H1 (cell line): ENCODE results near the gene MGAT2. TPM values are rescaled to one million over a fixed set of nuclear protein-coding genes. Genes with fewer than 3 reads are reported as not detected.

Source experiments
- CTCF ChIA-PET: fragments of 300-600 bp; sonication (Branson Sonifier 250); formaldehyde crosslinking; loops from one replicate; lab custom pipeline; 2021; ENCODE audit not compliant: partially characterized antibody; lab: Charles Lee
- POLR2A ChIA-PET: fragments of 300-600 bp; sonication (Branson Sonifier 250); formaldehyde crosslinking; loops from one replicate; lab custom pipeline; 2021; ENCODE audit warnings: inconsistent platforms; ENCODE audit not compliant: partially characterized antibody; lab: Charles Lee
- DNase-seq, 2 experiments: peaks; one replicate each; pipeline versions ENCODE4 v3.0.0 to v3.0.0-alpha.2; 2010 to 2022; ENCODE audit warnings: low spot score in 2 of 2, low read depth in 1 of 2, mixed read lengths in 1 of 2
- FAIRE-seq: peaks from 2 replicates; lab custom pipeline; 2011; peaks lifted over from hg19 to GRCh38; lab: Jason Lieb, UNC
- H2AFZ ChIP-seq: 2 replicates; pipeline ENCODE4 v1.8.1; 2012; ENCODE audit warnings: low read length, inconsistent platforms
- H2AK5ac ChIP-seq: 2 replicates; pipeline ENCODE4 v1.6.1; 2013; ENCODE audit warnings: low read depth, low read length
- H2BK120ac ChIP-seq: replicated peaks from 2 replicates; pipeline ENCODE3; 2013; ENCODE audit warnings: low read depth, low read length, inconsistent platforms
- H2BK12ac ChIP-seq: 2 replicates; pipeline ENCODE4 v1.6.1; 2013; ENCODE audit warnings: low read depth, low read length
- H2BK15ac ChIP-seq: 2 replicates; pipeline ENCODE4 v1.6.1; 2013; ENCODE audit warnings: low read length
- H2BK20ac ChIP-seq: 2 replicates; pipeline ENCODE4 v1.6.1; 2013; ENCODE audit warnings: low read length
- H2BK5ac ChIP-seq: 2 replicates; pipeline ENCODE4 v1.6.1; 2013; ENCODE audit warnings: low read depth, low read length
- H3K14ac ChIP-seq: 2 replicates; pipeline ENCODE4 v1.6.1; 2013; ENCODE audit warnings: inconsistent platforms; ENCODE audit not compliant: insufficient read length
- H3K18ac ChIP-seq: 2 replicates; pipeline ENCODE4 v1.6.1; 2013; ENCODE audit warnings: low read length; ENCODE audit errors: extremely low read depth
- H3K23ac ChIP-seq: 2 replicates; pipeline ENCODE4 v1.6.1; 2013; ENCODE audit warnings: inconsistent platforms; ENCODE audit not compliant: insufficient read length
- H3K23me2 ChIP-seq: 2 replicates; pipeline ENCODE4 v1.6.1; 2013; ENCODE audit warnings: low read depth, low read length
- H3K27ac ChIP-seq: 2 replicates; pipeline ENCODE4 v1.6.1; 2011; ENCODE audit warnings: low read depth, low read length, inconsistent platforms
- H3K27me3 ChIP-seq, 4 experiments: replicated peaks in 1 of 4; 1 replicate in 1 of 4; 2 replicates in 3 of 4; pipeline versions ENCODE4 v1.6.1 to v1.8.1; 2011 to 2013; ENCODE audit warnings: low read length in 3 of 4, mild to moderate bottlenecking in 3 of 4, inconsistent platforms in 2 of 4, mixed read lengths in 2 of 4, moderate library complexity in 1 of 4; ENCODE audit not compliant: control insufficient read depth in 3 of 4, insufficient read depth in 3 of 4; ENCODE audit errors: extremely low read depth in 1 of 4
- H3K36me3 ChIP-seq, 4 experiments: 2 replicates each; pipeline versions ENCODE4 v1.6.1 to v1.8.1; 2011 to 2013; ENCODE audit warnings: mild to moderate bottlenecking in 4 of 4, low read length in 3 of 4, moderate library complexity in 2 of 4, control low read depth in 1 of 4, inconsistent platforms in 1 of 4; ENCODE audit not compliant: insufficient read depth in 4 of 4, control insufficient read depth in 2 of 4
- H3K4ac ChIP-seq: replicated peaks from 2 replicates; pipeline ENCODE3; 2013; ENCODE audit warnings: low read length, low read depth, mixed read lengths, inconsistent platforms; ENCODE audit not compliant: insufficient read length
- H3K4me1 ChIP-seq, 4 experiments: replicated peaks in 1 of 4; 1 replicate in 1 of 4; 2 replicates in 3 of 4; pipeline versions ENCODE4 v1.6.1 to v1.8.1; 2011 to 2013; ENCODE audit warnings: low read length in 3 of 4, inconsistent platforms in 2 of 4, mixed read lengths in 1 of 4; ENCODE audit not compliant: insufficient read depth in 4 of 4, control insufficient read depth in 3 of 4
- H3K4me2 ChIP-seq, 2 experiments: 2 replicates each; pipeline versions ENCODE4 v1.6.1 to v1.8.1; 2011 to 2013; ENCODE audit warnings: low read depth in 2 of 2, low read length in 2 of 2, control low read depth in 1 of 2, inconsistent platforms in 1 of 2, mild to moderate bottlenecking in 1 of 2; ENCODE audit not compliant: insufficient read depth in 1 of 2
- H3K4me3 ChIP-seq, 4 experiments: fragments of 200-600, 300-600 bp in 1 of 4; sonication (generic), shearing (Covaris generic), sonication (Bioruptor Twin) in 1 of 4; 2 replicates each; pipeline versions ENCODE4 v1.5.1 to v1.8.1; 2011 to 2016; ENCODE audit warnings: low read length in 4 of 4, low read depth in 3 of 4, control low read depth in 2 of 4, inconsistent platforms in 2 of 4, mild to moderate bottlenecking in 2 of 4, mixed read lengths in 1 of 4, moderate library complexity in 1 of 4; ENCODE audit not compliant: insufficient read depth in 2 of 4; ENCODE audit errors: extremely low read depth in 1 of 4
- H3K56ac ChIP-seq: replicated peaks from 2 replicates; pipeline ENCODE3; 2013; ENCODE audit warnings: low read depth, mild to moderate bottlenecking, mixed read lengths, low read length, inconsistent platforms; ENCODE audit not compliant: insufficient read length
- H3K79me1 ChIP-seq: 2 replicates; pipeline ENCODE4 v1.6.1; 2013; ENCODE audit warnings: low read depth, low read length, control low read depth
- H3K79me2 ChIP-seq, 2 experiments: 2 replicates each; pipeline versions ENCODE4 v1.6.1 to v1.8.1; 2012 to 2013; ENCODE audit warnings: low read length in 2 of 2, mild to moderate bottlenecking in 2 of 2, inconsistent platforms in 1 of 2; ENCODE audit not compliant: insufficient read depth in 2 of 2, control insufficient read depth in 1 of 2
- H3K9ac ChIP-seq, 4 experiments: replicated peaks in 1 of 4; 1 replicate in 1 of 4; 2 replicates in 3 of 4; pipeline versions ENCODE4 v1.6.1 to v1.8.1; 2011 to 2013; ENCODE audit warnings: low read depth in 3 of 4, low read length in 3 of 4, control low read depth in 2 of 4, mild to moderate bottlenecking in 2 of 4, moderate library complexity in 2 of 4, inconsistent platforms in 1 of 4; ENCODE audit errors: extremely low read depth in 1 of 4
- H3K9me3 ChIP-seq, 2 experiments: 2 replicates each; pipeline versions ENCODE4 v1.6.1 to v1.8.1; 2012 to 2013; ENCODE audit warnings: mild to moderate bottlenecking in 2 of 2, moderate library complexity in 2 of 2, control low read depth in 1 of 2, inconsistent platforms in 1 of 2, low read depth in 1 of 2, low read length in 1 of 2, mixed read lengths in 1 of 2; ENCODE audit not compliant: insufficient read depth in 2 of 2
- H4K20me1 ChIP-seq, 2 experiments: replicated peaks in 1 of 2; 2 replicates each; pipeline versions ENCODE3 to v1.8.1; 2011 to 2013; ENCODE audit warnings: inconsistent platforms in 2 of 2, low read length in 2 of 2, mild to moderate bottlenecking in 1 of 2; ENCODE audit not compliant: insufficient read depth in 2 of 2, control insufficient read depth in 1 of 2
- H4K5ac ChIP-seq: 2 replicates; pipeline ENCODE4 v1.6.1; 2013; ENCODE audit warnings: low read length, low read depth, mixed read lengths, inconsistent platforms; ENCODE audit not compliant: insufficient read length
- H4K8ac ChIP-seq: 2 replicates; pipeline ENCODE4 v1.8.0; 2013; ENCODE audit warnings: mild to moderate bottlenecking, moderate library complexity, low read length, inconsistent platforms; ENCODE audit not compliant: insufficient read depth; ENCODE audit errors: extremely low read depth
- H4K91ac ChIP-seq: replicated peaks from 2 replicates; pipeline ENCODE3; 2013; ENCODE audit warnings: low read length, mixed read lengths, inconsistent platforms; ENCODE audit not compliant: insufficient read length
- CBX8 ChIP-seq: fragments of 300-800, 300-1000 bp; sonication (generic); IDR thresholded peaks from 2 replicates; pipeline ENCODE4 v1.7.1; 2016; ENCODE audit warnings: low read depth, low read length, borderline replicate concordance
- CHD1 ChIP-seq: IDR thresholded peaks from 2 replicates; pipeline ENCODE4 v1.6.1; 2012; ENCODE audit warnings: low read depth, low read length, improper control_type of control experiment
- EP300 ChIP-seq, 2 experiments: IDR thresholded peaks; 1 replicate in 1 of 2; 2 replicates in 1 of 2; pipeline ENCODE4 v1.6.1; 2011 to 2012; ENCODE audit warnings: low read depth in 2 of 2, low read length in 2 of 2, mild to moderate bottlenecking in 2 of 2, borderline replicate concordance in 1 of 2, inconsistent platforms in 1 of 2, moderate library complexity in 1 of 2
- GTF2F1 ChIP-seq: IDR thresholded peaks from 2 replicates; pipeline ENCODE4 v1.6.1; 2012; ENCODE audit warnings: low read depth, low read length, improper control_type of control experiment, borderline replicate concordance
- HDAC2 ChIP-seq, 2 experiments: fragments of 300-600 bp in 1 of 2; sonication (generic) in 1 of 2; IDR thresholded peaks; 2 replicates each; pipeline ENCODE4 v1.6.1; 2011 to 2012; ENCODE audit warnings: low read depth in 2 of 2, low read length in 2 of 2, mild to moderate bottlenecking in 2 of 2, moderate library complexity in 2 of 2, borderline replicate concordance in 1 of 2, inconsistent platforms in 1 of 2
- KDM1A ChIP-seq: fragments of 200-600, 300-600 bp; sonication (generic); IDR thresholded peaks from 2 replicates; pipeline ENCODE4 v1.7.1; 2016; ENCODE audit warnings: mild to moderate bottlenecking, low read length, borderline replicate concordance
- KDM4A ChIP-seq: IDR thresholded peaks from one replicate; pipeline ENCODE4 v1.7.1; 2012; ENCODE audit warnings: low read depth, mild to moderate bottlenecking, moderate library complexity, low read length, inconsistent platforms; ENCODE audit not compliant: severe bottlenecking
- RBBP5 ChIP-seq: IDR thresholded peaks from 2 replicates; pipeline ENCODE4 v1.7.1; 2012; ENCODE audit warnings: low read depth, mild to moderate bottlenecking, inconsistent platforms, low read length, moderate library complexity, borderline replicate concordance
- SP4 ChIP-seq: IDR thresholded peaks from 2 replicates; pipeline ENCODE4 v1.6.1; 2012; ENCODE audit warnings: low read length, inconsistent platforms
- SRF ChIP-seq: IDR thresholded peaks from 2 replicates; pipeline ENCODE4 v1.6.1; 2011; ENCODE audit warnings: mild to moderate bottlenecking, low read depth, low read length, moderate library complexity
- TEAD4 ChIP-seq: IDR thresholded peaks from 2 replicates; pipeline ENCODE4 v1.6.1; 2012; ENCODE audit warnings: low read depth, low read length, inconsistent platforms, mixed read lengths
- USF2 ChIP-seq: IDR thresholded peaks from 2 replicates; pipeline ENCODE4 v1.6.1; 2011; ENCODE audit warnings: low read length, improper control_type of control experiment
- WGBS, 2 experiments: shearing (Covaris generic) in 1 of 2; methylation state at CpG; one replicate each; pipeline versions ENCODE4 v1.1.6 to v1.1.7; 2013 to 2015; ENCODE audit warnings: low lambda C conversion rate in 2 of 2, mixed read lengths in 2 of 2, inconsistent platforms in 1 of 2, low coverage in 1 of 2, missing lambda C conversion rate in 1 of 2; ENCODE audit not compliant: insufficient replicate concordance in 2 of 2, insufficient coverage in 1 of 2, insufficient read length in 1 of 2; ENCODE audit errors: extremely low coverage in 1 of 2, missing lambda C conversion rate in 1 of 2; 5-methylcytosine and 5-hydroxymethylcytosine counted together
- polyA plus RNA-seq, 7 experiments: library from polyadenylated mRNA; depleted of rRNA in 3 of 7; stranded (reverse) in 5 of 7; unstranded in 2 of 7; fragments of >200 nt in 5 of 7; fragments of 200-250 nt in 2 of 7; gene quantifications; 1 replicate in 5 of 7; 2 replicates in 1 of 7; 4 replicates in 1 of 7; pipeline versions ENCODE4 v1.2.1 to v1.2.3, GENCODE V29; 2011 to 2013; ENCODE audit warnings: missing spikeins in 2 of 7, mixed read lengths in 2 of 7
- total RNA-seq: library from RNA; stranded (reverse); fragmentation: NEBNext Ultra II Directional; extraction: Animal tissue kit (Norgen Biotek cat#: 25700); gene quantifications from 2 replicates; pipeline ENCODE4 v1.2.1, GENCODE V29; 2021

Gene MGAT2
- total and polyA plus RNA-seq, 2 of the 8 experiments (the other 6 are each of a cell fraction or from before 2014, with no cell fraction given), result 10.6 to 23.7 TPM

GRCh38 chr14:49619730-49620129, 869 bp upstream of the MGAT2 start:
- Histone ChIP-seq H3K4me1 (peaks cover 1 to 9% (median 3%) of the 10 kb centered on the region in 4 experiments; a peak in 3 of 7 replicates), H2BK5ac (peak overlapping the region; percentile 94), H3K27me3 (no peaks in the 10 kb centered on the region), H3K4me3 (peak overlapping the region; percentile 80 to 99 (median 94)), H2BK12ac (no peak overlapping the region; the same call in 1 of the 2 replicates), H3K4ac (no peak overlapping the region), H3K14ac (no peak overlapping the region), H4K20me1 (peaks cover 5 to 6% of the 10 kb centered on the region in 2 experiments), H3K18ac (no peak overlapping the region), H3K27ac (peak overlapping the region; percentile 95), H3K9ac (peak overlapping the region; percentile 85 to 98 (median 94)), H3K79me2 (peaks cover 5 to 48% of the 10 kb centered on the region in 2 experiments; a peak in 3 of 4 replicates), H2AK5ac (no peak overlapping the region), H3K36me3 (peaks cover 4 to 36% (median 5%) of the 10 kb centered on the region in 4 experiments; a peak in 7 of 8 replicates), H2BK120ac (no peak overlapping the region), H4K8ac (no peak overlapping the region), H2BK15ac (no peak overlapping the region), H4K5ac (peak overlapping the region; percentile 45), H3K23ac (no peak overlapping the region), H2AFZ (no peak overlapping the region), H3K23me2 (peaks cover 10% of the 10 kb centered on the region), H3K4me2 (peak overlapping the region; percentile 76 to 91), H4K91ac (no peak overlapping the region), H2BK20ac (no peak overlapping the region), H3K9me3 (no peaks in the 10 kb centered on the region), H3K56ac (peak overlapping the region; percentile 93), H3K79me1 (no peaks in the 10 kb centered on the region)
- no peak for DNase-seq
- POLR2A ChIA-PET, result interaction anchor here (0.6 to 3.9 kb wide), 17 partner anchors 9 to 238 kb away, joined by 3 to 53 read pairs (median 13); partner anchors contain the start of genes DNAAF2, KLHDC2, LRR1 and POLE2
- CTCF ChIA-PET, result interaction anchor here (0.6 to 2.4 kb wide), 4 partner anchors 10 to 32 kb away, joined by 3 to 15 read pairs (median 3); partner anchors contain the start of gene DNAAF2
- 1% methylated on average over 11 of the region's 11 CpGs; no CpG with 5 or more reads in 1 of the 2 experiments for WGBS, 2 experiments
- no peak for FAIRE-seq
- TF ChIP-seq KDM4A, result no peak
- TF ChIP-seq HDAC2 (IDR thresholded peaks at IDR 0.05; ENCODE audit: borderline replicate concordance in 1 of 2, low read depth in 2 of 2, low read length in 2 of 2), result no peak
- no peak for TF ChIP-seq GTF2F1
- no peak for TF ChIP-seq CHD1
- TF ChIP-seq CBX8, result no peak
- no peak for TF ChIP-seq USF2
- TF ChIP-seq KDM1A, result no peak
- TF ChIP-seq TEAD4, result no peak
- TF ChIP-seq EP300 (IDR thresholded peaks at IDR 0.05; ENCODE audit: borderline replicate concordance in 1 of 2, low read depth in 2 of 2, low read length in 2 of 2), result no peak
- TF ChIP-seq SP4, result no peak
- no peak for TF ChIP-seq RBBP5
- TF ChIP-seq SRF, result no peak
